HEK293 (cell line): ENCODE measurements around the gene IPO13.

ENCODE experiments used
- CTCF ChIA-PET: fragments of 350-600 bp; formaldehyde crosslinking; extraction: SDS; loops from one replicate; lab custom pipeline; 2021; ENCODE audit warnings: antibody characterized with exemption; lab: Yijun Ruan, JAX
- POLR2A ChIA-PET: fragments of 300-600 bp; formaldehyde crosslinking; extraction: SDS; loops from one replicate; lab custom pipeline; 2020; ENCODE audit warnings: antibody characterized with exemption, inconsistent platforms; lab: Yijun Ruan, JAX
- H3K27ac ChIP-seq: fragments of 200-500 bp; sonication (Bioruptor generic); 2 replicates; pipeline ENCODE4 v1.5.1; 2014; ENCODE audit warnings: low read depth, low read length, control low read depth, inconsistent platforms; ENCODE audit errors: extremely low read depth
- H3K36me3 ChIP-seq, 2 experiments: fragments of 200-500 bp in 1 of 2; sonication (Bioruptor generic) in 1 of 2; 1 replicate in 1 of 2; 2 replicates in 1 of 2; pipeline ENCODE4 v1.5.1; 2014 to 2017; ENCODE audit warnings: inconsistent platforms in 2 of 2, low read length in 2 of 2; ENCODE audit not compliant: control insufficient read depth in 2 of 2, insufficient read depth in 1 of 2
- H3K4me1 ChIP-seq: fragments of 200-500 bp; sonication (Bioruptor generic); 2 replicates; pipeline ENCODE4 v1.5.1; 2014; ENCODE audit warnings: mild to moderate bottlenecking, low read length, inconsistent platforms; ENCODE audit not compliant: control insufficient read depth, insufficient read depth
- H3K4me3 ChIP-seq: 2 replicates; pipeline ENCODE4 v1.5.1; 2011; ENCODE audit warnings: low read depth, mild to moderate bottlenecking, control low read depth, low read length, moderate library complexity
- H3K9me3 ChIP-seq: fragments of 200-500 bp; sonication (Bioruptor generic); 2 replicates; pipeline ENCODE4 v1.5.1; 2014; ENCODE audit warnings: low read depth, low read length, inconsistent platforms; ENCODE audit not compliant: control insufficient read depth, insufficient read depth
- HIC1 ChIP-seq: fragments of 450-650 bp; formaldehyde crosslinking; IDR thresholded peaks from 2 replicates; pipeline ENCODE4 v1.5.1; 2016; ENCODE audit warnings: missing biosample characterization, missing genetic modification characterization
- INSM2 ChIP-seq: fragments of 450-650 bp; formaldehyde crosslinking; IDR thresholded peaks from 2 replicates; pipeline ENCODE4 v1.5.1; 2016; ENCODE audit warnings: missing biosample characterization, missing genetic modification characterization
- PRDM10 ChIP-seq: fragments of 450-650 bp; formaldehyde crosslinking; IDR thresholded peaks from 2 replicates; pipeline ENCODE4 v1.5.1; 2016; ENCODE audit warnings: missing biosample characterization, missing genetic modification characterization
- ZBTB21 ChIP-seq: fragments of 450-650 bp; formaldehyde crosslinking; IDR thresholded peaks from 2 replicates; pipeline ENCODE4 v1.5.1; 2017; ENCODE audit warnings: missing biosample characterization, missing genetic modification characterization
- ZNF148 ChIP-seq: fragments of 450-650 bp; formaldehyde crosslinking; IDR thresholded peaks from 2 replicates; pipeline ENCODE4 v1.5.0; 2017; ENCODE audit warnings: missing biosample characterization, missing genetic modification characterization, borderline replicate concordance
- ZNF214 ChIP-seq: fragments of 450-650 bp; formaldehyde crosslinking; IDR thresholded peaks from 2 replicates; pipeline ENCODE4 v1.5.1; 2017; ENCODE audit warnings: missing biosample characterization, mild to moderate bottlenecking, missing genetic modification characterization, borderline replicate concordance
- ZNF302 ChIP-seq: fragments of 450-650 bp; formaldehyde crosslinking; IDR thresholded peaks from 2 replicates; pipeline ENCODE4 v1.5.1; 2016; ENCODE audit warnings: missing biosample characterization, missing genetic modification characterization, low read depth
- ZNF335 ChIP-seq: fragments of 450-650 bp; formaldehyde crosslinking; conservative IDR thresholded peaks from 2 replicates; pipeline ENCODE4 v1.5.1; 2016; ENCODE audit warnings: missing biosample characterization, missing genetic modification characterization
- ZNF501 ChIP-seq: fragments of 450-650 bp; formaldehyde crosslinking; IDR thresholded peaks from 2 replicates; pipeline ENCODE4 v1.5.1; 2016; ENCODE audit warnings: missing biosample characterization, missing genetic modification characterization
- ZNF513 ChIP-seq: fragments of 450-650 bp; IDR thresholded peaks from 2 replicates; pipeline ENCODE4 v1.5.1; 2018; ENCODE audit warnings: missing biosample characterization, missing genetic modification characterization
- ZNF518A ChIP-seq: fragments of 450-650 bp; formaldehyde crosslinking; conservative IDR thresholded peaks from 2 replicates; pipeline ENCODE4 v1.5.1; 2016; ENCODE audit warnings: low read depth, missing biosample characterization, missing genetic modification characterization
- ZNF624 ChIP-seq: fragments of 450-650 bp; formaldehyde crosslinking; IDR thresholded peaks from 2 replicates; pipeline ENCODE4 v1.5.1; 2017; ENCODE audit warnings: missing biosample characterization, missing genetic modification characterization
- ZNF701 ChIP-seq: fragments of 450-650 bp; formaldehyde crosslinking; IDR thresholded peaks from 2 replicates; pipeline ENCODE4 v1.5.1; 2016; ENCODE audit warnings: missing biosample characterization, missing genetic modification characterization

The IPO13 gene

GRCh38 chr1:43978551-43979260 lies 32.0 kb downstream of the IPO13 start, which contains the start of gene B4GALT2 (continued):
- TF ChIP-seq PRDM10 (tag by site-specific recombination) (0 out of 2 replicates have a peak, but pooled peaks have one; percentile 46), ZNF214 (no peak), HIC1 (tag by site-specific recombination) (no peak), INSM2 (no peak), ZNF518A (tag by site-specific recombination) (no peak), ZNF624 (tag by site-specific recombination) (no peak), ZNF701 (tag by site-specific recombination) (no peak)

GRCh38 chr1:43979261-43979527 lies 32.4 kb downstream of the IPO13 start:
- ChIA-PET CTCF (no interaction called here), POLR2A (no interaction called here)
- Histone ChIP-seq H3K36me3 (peaks cover 7 to 66% of the 10 kb centered on the region in 2 experiments; a peak in 2 of 3 replicates), H3K9me3 (no peaks in the 10 kb centered on the region), H3K27ac (peak overlapping the region; percentile 67; the same call in 1 of the 2 replicates), H3K4me3 (peak overlapping the region; percentile 67), H3K4me1 (peaks cover 3% of the 10 kb centered on the region; the same call in 1 of the 2 replicates)
- no peak for TF ChIP-seq ZNF148 (tag by site-specific recombination)
- TF ChIP-seq ZNF513 (tag by site-specific recombination): no peak
- no peak for TF ChIP-seq ZNF302
- TF ChIP-seq ZNF335 (tag by site-specific recombination): no peak
- TF ChIP-seq ZNF501 (tag by site-specific recombination): no peak
- TF ChIP-seq ZBTB21 (tag by site-specific recombination): no peak
